ENCODE data around the gene PIR. TPM values are rescaled to one million over a fixed set of nuclear protein-coding genes. Genes with fewer than 3 reads are reported as not detected.
A peak's percentile ranks its signal among the peaks of the same experiment; 100 is the strongest.

PIR gene
- total RNA-seq, 1 donor from 2014 or later, result 23.6 TPM

GRCh38 chrX:15343075-15343476 is 150.1 kb downstream of the PIR start:
- H3K36me3 Mint-ChIP-seq, result no peaks in the 10 kb centered on the region
- H3K4me1 Mint-ChIP-seq (ENCODE audit: unreplicated experiment), result peaks cover 4% of the 10 kb centered on the region

GRCh38 chrX:15340867-15341266 is 152.3 kb downstream of the PIR start:
- Mint-ChIP-seq H3K27ac (peak overlapping the region; percentile 8), H3K27me3 (peaks cover 27% of the 10 kb centered on the region), H3K36me3 (no peaks in the 10 kb centered on the region), H3K4me3 (no peak overlapping the region), H3K4me1 (ENCODE audit: unreplicated experiment) (peaks cover 4% of the 10 kb centered on the region), H3K9me3 (no peaks in the 10 kb centered on the region)
- TF ChIP-seq CTCF (conservative IDR thresholded peaks at IDR 0.05), result no peak
- DNase-seq (ENCODE audit: extremely low spot score, unreplicated experiment), result no peak

More at GRCh38 chrX:15343075-15343476, 150.1 kb downstream of the PIR start:
- TF ChIP-seq CTCF (conservative IDR thresholded peaks at IDR 0.05), result no peak
- Mint-ChIP-seq H3K27me3 (peaks cover 24% of the 10 kb centered on the region), H3K4me3 (no peak overlapping the region), H3K27ac (peak overlapping the region; percentile 30), H3K9me3 (no peaks in the 10 kb centered on the region)
- DNase-seq (ENCODE audit: extremely low spot score, unreplicated experiment), result no peak

- no peak for TF ChIP-seq CTCF (conservative IDR thresholded peaks at IDR 0.05)
- H3K4me1 Mint-ChIP-seq (ENCODE audit: unreplicated experiment), result peaks cover 5% of the 10 kb centered on the region
- peak overlapping the region; percentile 95 for H3K4me3 Mint-ChIP-seq
- H3K27ac Mint-ChIP-seq, result peak overlapping the region; percentile 98
- H3K9me3 Mint-ChIP-seq, result no peaks in the 10 kb centered on the region
- H3K36me3 Mint-ChIP-seq, result peaks cover 4% of the 10 kb centered on the region
- DNase-seq (ENCODE audit: extremely low spot score, unreplicated experiment), result no peak
- H3K27me3 Mint-ChIP-seq, result peaks cover 21% of the 10 kb centered on the region
These were observed 157.1 kb downstream of the PIR start for GRCh38 chrX:15336023-15336413.

- no peak for TF ChIP-seq CTCF (conservative IDR thresholded peaks at IDR 0.05)
- Mint-ChIP-seq H3K4me1 (ENCODE audit: unreplicated experiment) (peaks cover 5% of the 10 kb centered on the region), H3K27ac (peak within 1 kb of the TSS; percentile 98), H3K4me3 (peak within 1 kb of the TSS; percentile 95), H3K27me3 (peaks cover 18% of the 10 kb centered on the region), H3K36me3 (peaks cover 4% of the 10 kb centered on the region), H3K9me3 (no peaks in the 10 kb centered on the region)
- DNase-seq (ENCODE audit: extremely low spot score, unreplicated experiment), result peak; percentile 92
These were observed 157.8 kb downstream of the PIR start, which contains the start of gene PIGA for GRCh38 chrX:15335135-15336022. Gene PIGA (minus strand): TSS chrX:15335523. CDS start chrX:15331930, 3,593 bp downstream.

Other genes starting within 250 kb of the PIR start
- 1.4 and 2.0 TPM in 2 replicates for gene ASB9, start 223.2 kb downstream of the PIR start, total RNA-seq (ENCODE audit: low replicate concordance)
- gene ASB11, start 177.7 kb downstream of the PIR start, total RNA-seq (ENCODE audit: low replicate concordance), result 0.14 TPM in 1 of 2 replicates, not detected in the other
- gene PIGA, start 157.8 kb downstream of the PIR start, total RNA-seq (ENCODE audit: low replicate concordance), result 17.2 and 34.6 TPM in 2 replicates
- gene VEGFD, start 108.9 kb downstream of the PIR start, total RNA-seq (ENCODE audit: low replicate concordance), result 0.83 and 20.5 TPM in 2 replicates
- gene BMX, start 7.5 kb upstream of the PIR start, total RNA-seq (ENCODE audit: low replicate concordance), result 0.24 TPM in 1 of 2 replicates, not detected in the other
- 22.6 and 74.5 TPM in 2 replicates for gene ACE2, start 107.6 kb upstream of the PIR start, total RNA-seq (ENCODE audit: low replicate concordance)
- gene CLTRN, start 171.5 kb upstream of the PIR start, total RNA-seq (ENCODE audit: low replicate concordance), result 1.6 and 3.9 TPM in 2 replicates
- 16.7 and 25.1 TPM in 2 replicates for gene CA5B, start 244.9 kb upstream of the PIR start, total RNA-seq (ENCODE audit: low replicate concordance)